Testis (tissue), 3 donors: ENCODE measurements around the gene MAN2A1. TPM values are rescaled to one million over a fixed set of nuclear protein-coding genes. Genes with fewer than 3 reads are reported as not detected.

Experiments used
- DNase-seq: peaks from one replicate; pipeline ENCODE4 v3.0.0-alpha.2; 2019
- H3K27ac ChIP-seq, 2 donors: fragments of 200-600 bp; sonication (generic); one replicate each; pipeline ENCODE4 v1.5.1; 2019
- H3K27me3 ChIP-seq: fragments of 200-600 bp; sonication (generic); one replicate; pipeline ENCODE4 v1.5.1; 2019
- H3K36me3 ChIP-seq: fragments of 200-600 bp; sonication (generic); one replicate; pipeline ENCODE4 v1.5.1; 2017; ENCODE audit warnings: low read depth; ENCODE audit errors: missing control alignments
- H3K4me1 ChIP-seq: fragments of 200-600 bp; sonication (generic); one replicate; pipeline ENCODE4 v1.5.1; 2019
- H3K4me3 ChIP-seq, 2 donors: fragments of 200-600 bp; sonication (generic); one replicate each; pipeline ENCODE4 v1.5.1; 2017 to 2019
- H3K9me3 ChIP-seq: fragments of 200-600 bp; sonication (generic); one replicate; pipeline ENCODE4 v1.5.1; 2017
- POLR2A ChIP-seq: fragments of 450-650 bp; IDR thresholded peaks from one replicate; pipeline ENCODE4 v1.6.1; 2017; ENCODE audit warnings: antibody characterized with exemption, mild to moderate bottlenecking, moderate library complexity
- WGBS, 2 donors: methylation state at CpG; one replicate each; pipeline ENCODE4 v1.1.5; 2018; 5-methylcytosine and 5-hydroxymethylcytosine counted together
- intact Hi-C: fragments of 100-400 bp; cut with DNase I; formaldehyde crosslinking; loops from one replicate; pipeline ENCODE4 v1.15.1; 2023; ENCODE audit warnings: low total_unique reads
- polyA plus RNA-seq: library from polyadenylated mRNA; stranded (reverse); fragments of 350-450 nt; fragmentation: Illumina TruSeq; extraction: RNeasy Lipid Tissue Mini Kit (QIAGEN cat#74804); gene quantifications from one replicate; pipeline ENCODE4 v1.2.3, GENCODE V29; 2014; ENCODE audit warnings: low read depth, low replicate concordance; ENCODE audit not compliant: insufficient read depth
- total RNA-seq, 2 donors: library from RNA; depleted of rRNA; stranded (reverse); fragments of >200 nt; gene quantifications; one replicate each; pipeline ENCODE4 v1.2.3, GENCODE V29; 2016
- TF ChIP-seq, protein P1 (sequence below), 3 experiments: fragments of 450-650 bp in 2 of 3; fragments of 200-600 bp in 1 of 3; sonication (generic) in 1 of 3; IDR thresholded peaks; one replicate each; pipeline ENCODE4 v1.5.1; 2016 to 2019; ENCODE audit warnings: antibody characterized with exemption in 3 of 3, mild to moderate bottlenecking in 2 of 3, moderate library complexity in 1 of 3

Gene MAN2A1
- total and polyA plus RNA-seq, 3 donors from 2014 or later, result 36.0 to 80.5 (median 55.6) TPM

DNA sequence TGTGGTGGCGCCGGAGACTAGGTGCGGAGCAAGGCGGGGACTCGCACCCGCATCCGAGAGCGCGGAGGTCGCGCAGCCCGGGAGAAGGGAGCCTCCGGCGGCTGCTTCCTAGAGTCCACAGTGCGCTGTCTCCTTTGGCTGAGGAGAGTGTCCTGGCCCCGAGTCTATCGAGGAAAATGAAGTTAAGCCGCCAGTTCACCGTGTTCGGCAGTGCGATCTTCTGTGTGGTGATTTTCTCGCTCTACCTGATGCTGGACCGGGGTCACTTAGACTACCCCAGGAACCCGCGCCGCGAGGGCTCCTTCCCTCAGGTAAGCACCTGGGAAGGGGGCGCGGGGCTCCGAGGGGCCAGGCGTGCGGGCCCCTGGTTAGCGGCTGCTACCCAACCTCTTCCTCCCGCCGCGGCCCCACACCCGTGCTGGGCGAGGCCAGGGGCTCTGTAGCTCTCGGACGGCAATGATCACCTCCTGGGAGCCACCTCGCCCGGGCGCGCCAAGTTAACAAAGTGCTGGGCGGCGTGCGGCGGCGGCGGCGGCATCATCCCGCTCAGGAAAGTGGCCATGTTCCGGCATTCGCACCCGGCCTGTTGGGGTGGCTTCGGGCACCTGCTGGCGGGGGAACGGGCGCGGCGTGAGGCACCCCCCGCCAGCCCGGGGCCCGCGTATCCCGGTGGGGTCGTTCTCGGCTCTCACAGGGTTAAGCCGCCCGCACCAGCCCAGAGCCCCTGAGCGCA is 681 bp downstream of the MAN2A1 start:
- Histone ChIP-seq H3K36me3 (no peaks in the 10 kb centered on the region), H3K4me3 (peak overlapping the region; percentile 87 to 89), H3K27ac (peak overlapping the region; percentile 97 to 98), H3K9me3 (no peaks in the 10 kb centered on the region), H3K27me3 (no peaks in the 10 kb centered on the region), H3K4me1 (peaks cover 16% of the 10 kb centered on the region)
- peak; percentile 47 for DNase-seq
- no peak for TF ChIP-seq POLR2A
- TF ChIP-seq, protein P1, sequence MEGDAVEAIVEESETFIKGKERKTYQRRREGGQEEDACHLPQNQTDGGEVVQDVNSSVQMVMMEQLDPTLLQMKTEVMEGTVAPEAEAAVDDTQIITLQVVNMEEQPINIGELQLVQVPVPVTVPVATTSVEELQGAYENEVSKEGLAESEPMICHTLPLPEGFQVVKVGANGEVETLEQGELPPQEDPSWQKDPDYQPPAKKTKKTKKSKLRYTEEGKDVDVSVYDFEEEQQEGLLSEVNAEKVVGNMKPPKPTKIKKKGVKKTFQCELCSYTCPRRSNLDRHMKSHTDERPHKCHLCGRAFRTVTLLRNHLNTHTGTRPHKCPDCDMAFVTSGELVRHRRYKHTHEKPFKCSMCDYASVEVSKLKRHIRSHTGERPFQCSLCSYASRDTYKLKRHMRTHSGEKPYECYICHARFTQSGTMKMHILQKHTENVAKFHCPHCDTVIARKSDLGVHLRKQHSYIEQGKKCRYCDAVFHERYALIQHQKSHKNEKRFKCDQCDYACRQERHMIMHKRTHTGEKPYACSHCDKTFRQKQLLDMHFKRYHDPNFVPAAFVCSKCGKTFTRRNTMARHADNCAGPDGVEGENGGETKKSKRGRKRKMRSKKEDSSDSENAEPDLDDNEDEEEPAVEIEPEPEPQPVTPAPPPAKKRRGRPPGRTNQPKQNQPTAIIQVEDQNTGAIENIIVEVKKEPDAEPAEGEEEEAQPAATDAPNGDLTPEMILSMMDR (IDR thresholded peaks at IDR 0.05), result no peak
- intact Hi-C loops, result no loop called here
- 0 to 1% methylated on average over 12 to 71 of the region's 71 CpGs for WGBS, 2 donors

DNA sequence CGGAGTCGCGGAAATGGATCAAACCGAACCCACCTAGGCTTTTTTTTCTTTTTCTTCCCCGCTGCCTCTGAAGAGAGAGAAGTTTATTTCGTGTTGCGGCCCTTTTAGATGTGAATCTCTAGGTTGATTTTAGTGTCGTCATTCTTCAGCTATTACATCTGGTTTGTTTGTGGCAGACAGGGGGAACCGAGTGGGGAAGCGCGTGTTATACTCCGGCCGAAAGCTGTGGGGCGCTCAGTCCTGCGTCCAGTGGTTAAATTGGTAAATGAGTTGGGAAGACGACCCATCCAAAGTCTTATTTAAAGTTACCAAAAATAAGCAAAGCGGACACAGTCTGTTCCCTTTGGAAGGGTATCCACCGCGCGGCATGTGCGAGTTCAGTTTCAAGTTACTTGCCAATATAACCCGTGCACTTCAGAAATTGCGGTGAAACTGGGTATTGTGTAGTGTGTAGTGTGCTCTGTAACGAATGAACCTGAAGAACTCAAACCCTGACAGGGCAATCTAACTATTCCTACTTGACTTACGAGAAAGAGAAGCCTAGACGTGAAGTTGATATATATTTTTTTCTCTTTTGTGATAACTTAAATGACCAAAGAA is 1.3 kb downstream of the MAN2A1 start:
- DNase-seq, result peak; percentile 86
- intact Hi-C loops, result no loop called here
- WGBS, 2 donors, result 0 to 2% methylated on average over 24 to 26 of the region's 26 CpGs

DNA sequence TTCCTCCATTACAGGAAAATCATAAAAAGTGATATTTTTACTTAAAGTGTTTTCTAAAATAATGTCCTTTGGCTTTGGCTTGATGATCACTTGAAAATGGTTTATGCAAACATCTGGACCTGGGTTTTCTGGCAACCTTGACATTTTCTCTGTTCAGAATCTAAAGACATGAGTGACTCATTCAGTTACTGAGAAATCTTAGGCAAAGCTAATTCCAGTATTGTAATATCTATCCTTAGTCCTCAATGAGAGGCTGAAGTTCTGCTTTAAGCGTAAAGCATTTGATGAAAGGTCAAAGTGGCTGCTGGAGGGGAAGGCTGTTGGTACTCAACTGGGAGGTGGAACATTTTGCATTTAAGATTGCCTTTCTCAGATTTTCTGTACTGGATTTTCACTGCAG is 2.3 kb downstream of the MAN2A1 start:
- Histone ChIP-seq H3K4me1 (peaks cover 16% of the 10 kb centered on the region), H3K27me3 (no peaks in the 10 kb centered on the region), H3K36me3 (no peaks in the 10 kb centered on the region), H3K27ac (no peak overlapping the region), H3K4me3 (no peak overlapping the region), H3K9me3 (no peaks in the 10 kb centered on the region)
- TF ChIP-seq, protein P1 (IDR thresholded peaks at IDR 0.05), result no peak
- no peak for TF ChIP-seq POLR2A
- WGBS, 2 donors, result 42 to 59% methylated on average over 1 of the region's 1 CpG
- DNase-seq, result no peak
- intact Hi-C loops, result no loop called here

More for the DNA sequence above, 1.3 kb downstream of the MAN2A1 start:
- Histone ChIP-seq H3K36me3 (no peaks in the 10 kb centered on the region), H3K27me3 (no peaks in the 10 kb centered on the region), H3K4me3 (peak overlapping the region; percentile 87 to 89), H3K9me3 (no peaks in the 10 kb centered on the region), H3K4me1 (peaks cover 16% of the 10 kb centered on the region), H3K27ac (peak overlapping the region; percentile 97 to 98)
- TF ChIP-seq POLR2A, result no peak
- TF ChIP-seq, protein P1 (IDR thresholded peaks at IDR 0.05), result peak; percentile 47 to 67 (median 58)

- Histone ChIP-seq H3K4me3 (no peak overlapping the region), H3K27ac (no peak overlapping the region), H3K4me1 (peaks cover 16% of the 10 kb centered on the region), H3K36me3 (no peaks in the 10 kb centered on the region), H3K9me3 (no peaks in the 10 kb centered on the region), H3K27me3 (no peaks in the 10 kb centered on the region)
- DNase-seq, result peak; percentile 19
- TF ChIP-seq, protein P1 (IDR thresholded peaks at IDR 0.05), result no peak
- no peak for TF ChIP-seq POLR2A
- 67 to 81% methylated on average over 4 of the region's 4 CpGs for WGBS, 2 donors
- intact Hi-C loops, result no loop called here
These were observed 3.1 kb downstream of the MAN2A1 start for GRCh38 chr5:109692852-109693251.
